Panc1 (cell line): ENCODE results near the gene TAF15. TPM values are rescaled to one million over a fixed set of nuclear protein-coding genes. Genes with fewer than 3 reads are reported as not detected.

Experiments
- ATAC-seq: fragments of 200-7000 bp; cut with Tn5 transposase; 2 replicates; pipeline ENCODE4 v1.9.1; 2020; ENCODE audit warnings: mild to moderate bottlenecking, moderate library complexity
- BruUV-seq: library from RNA; stranded (reverse); fragments of 400-500 nt; replicated peaks from 2 replicates; lab custom pipeline; 2021; lab: Mats Ljungman, UMichigan
- CTCF ChIA-PET: fragments of 300-600 bp; sonication (Branson Sonifier 250); formaldehyde crosslinking; loops from one replicate; lab custom pipeline; 2022; ENCODE audit warnings: antibody characterized with exemption; lab: Charles Lee
- POLR2A ChIA-PET: fragments of 300-600 bp; sonication (Branson Sonifier 250); formaldehyde crosslinking; loops from one replicate; lab custom pipeline; 2022; ENCODE audit warnings: antibody characterized with exemption; lab: Charles Lee
- DNase-seq: peaks from one replicate; pipeline ENCODE4 v3.0.0-alpha.2; 2010; ENCODE audit warnings: low read depth, low spot score
- H3K27ac ChIP-seq: 2 replicates; pipeline ENCODE4 v1.5.1; 2011; ENCODE audit warnings: mild to moderate bottlenecking, low read length, inconsistent platforms
- H3K27me3 ChIP-seq: fragments of 200-500 bp; sonication (Bioruptor generic); 2 replicates; pipeline ENCODE4 v1.6.0; 2014; ENCODE audit warnings: low read length, inconsistent platforms; ENCODE audit not compliant: control insufficient read depth, insufficient read depth
- H3K36me3 ChIP-seq: fragments of 200-500 bp; sonication (Bioruptor generic); 2 replicates; pipeline ENCODE4 v1.5.1; 2014; ENCODE audit warnings: inconsistent platforms, mild to moderate bottlenecking, low read length, moderate library complexity; ENCODE audit not compliant: control insufficient read depth, insufficient read depth
- H3K4me1 ChIP-seq: 2 replicates; pipeline ENCODE4 v1.5.1; 2011; ENCODE audit warnings: inconsistent platforms, mild to moderate bottlenecking, low read length, moderate library complexity; ENCODE audit not compliant: control insufficient read depth, insufficient read depth
- H3K4me3 ChIP-seq, 2 experiments: 2 replicates each; pipeline ENCODE4 v1.5.1; 2011 to 2012; ENCODE audit warnings: low read depth in 2 of 2, low read length in 2 of 2, mild to moderate bottlenecking in 2 of 2, inconsistent platforms in 1 of 2, moderate library complexity in 1 of 2
- H3K9me3 ChIP-seq: fragments of 200-500 bp; sonication (Bioruptor generic); 2 replicates; pipeline ENCODE4 v1.5.1; 2014; ENCODE audit warnings: low read depth, mild to moderate bottlenecking, inconsistent platforms, low read length, moderate library complexity; ENCODE audit not compliant: control insufficient read depth, insufficient read depth
- POLR2AphosphoS5 ChIP-seq: IDR thresholded peaks from 2 replicates; pipeline ENCODE4 v1.6.1; 2012; ENCODE audit warnings: mild to moderate bottlenecking, low read depth, low read length, moderate library complexity
- SIN3A ChIP-seq: IDR thresholded peaks from 2 replicates; pipeline ENCODE4 v1.6.1; 2012; ENCODE audit warnings: low read depth, mild to moderate bottlenecking, low read length, moderate library complexity, borderline replicate concordance; ENCODE audit not compliant: insufficient read depth
- TCF7L2 ChIP-seq: IDR thresholded peaks from 2 replicates; pipeline ENCODE4 v1.6.1; 2011; ENCODE audit warnings: mild to moderate bottlenecking, low read depth, low read length, inconsistent platforms
- in situ Hi-C: cut with HindIII; loops from 2 replicates; pipeline ENCODE4 v1.10.0; 2016; ENCODE audit warnings: low sequenced_read_pairs, low pct_unique_long_range_greater_than_20kb
- intact Hi-C: fragments of 100-400 bp; cut with micrococcal nuclease; formaldehyde crosslinking; loops from one replicate; pipeline ENCODE4 v1.10.0; 2022; ENCODE audit not compliant: unreplicated experiment
- total RNA-seq: library from RNA; stranded (reverse); gene quantifications from one replicate; pipeline ENCODE4 v1.2.1, GENCODE V29; 2021; ENCODE audit not compliant: unreplicated experiment
- TF ChIP-seq, protein P1 (sequence below), 2 experiments: IDR thresholded peaks; 2 replicates each; pipeline ENCODE4 v1.6.1; 2011 to 2012; ENCODE audit warnings: low read depth in 2 of 2, control low read depth in 1 of 2, low read length in 1 of 2, mild to moderate bottlenecking in 1 of 2, moderate library complexity in 1 of 2; ENCODE audit not compliant: insufficient read depth in 1 of 2
- TF ChIP-seq, protein P2 (sequence below): fragments of 450-650 bp; IDR thresholded peaks from 2 replicates; pipeline ENCODE4 v1.5.1; 2017; ENCODE audit warnings: mild to moderate bottlenecking

TAF15 gene
- total RNA-seq, 1 experiment from 2014 or later, result 249 TPM

DNA sequence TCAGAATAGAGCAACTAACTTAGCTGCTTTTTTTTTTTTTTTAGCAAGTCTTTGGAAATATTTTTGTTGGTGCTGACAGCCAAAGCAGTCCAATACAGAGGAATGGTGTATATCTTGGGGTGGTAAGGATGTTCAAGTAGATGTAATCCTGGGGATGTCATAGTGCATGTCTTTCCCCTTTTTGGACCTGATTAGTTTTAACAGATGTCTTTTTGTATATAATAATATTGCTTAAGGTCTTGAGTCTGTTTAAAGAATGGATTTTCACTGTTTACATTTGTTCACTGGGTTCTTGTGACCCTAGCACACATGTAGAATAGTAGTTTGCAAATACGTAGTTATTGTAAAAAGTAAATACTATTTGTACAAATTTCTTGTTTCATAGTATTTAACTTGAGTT is 7.9 kb downstream of the TAF15 start:
- POLR2A ChIA-PET, result no interaction called here
- no peaks in the 10 kb centered on the region for H3K9me3 ChIP-seq
- in situ Hi-C loops, result no loop called here
- CTCF ChIA-PET, result interaction anchor here (0.5 to 0.6 kb wide), 2 partner anchors 54 to 1331 kb away, joined by 5 to 12 read pairs; no protein-coding TSS in a partner anchor
- intact Hi-C loops, result no loop called here
- no peak for ATAC-seq
- BruUV-seq, result no TSS peak
- TF ChIP-seq TCF7L2 (no peak), SIN3A (no peak), POLR2AphosphoS5 (no peak)
- TF ChIP-seq, protein P1, sequence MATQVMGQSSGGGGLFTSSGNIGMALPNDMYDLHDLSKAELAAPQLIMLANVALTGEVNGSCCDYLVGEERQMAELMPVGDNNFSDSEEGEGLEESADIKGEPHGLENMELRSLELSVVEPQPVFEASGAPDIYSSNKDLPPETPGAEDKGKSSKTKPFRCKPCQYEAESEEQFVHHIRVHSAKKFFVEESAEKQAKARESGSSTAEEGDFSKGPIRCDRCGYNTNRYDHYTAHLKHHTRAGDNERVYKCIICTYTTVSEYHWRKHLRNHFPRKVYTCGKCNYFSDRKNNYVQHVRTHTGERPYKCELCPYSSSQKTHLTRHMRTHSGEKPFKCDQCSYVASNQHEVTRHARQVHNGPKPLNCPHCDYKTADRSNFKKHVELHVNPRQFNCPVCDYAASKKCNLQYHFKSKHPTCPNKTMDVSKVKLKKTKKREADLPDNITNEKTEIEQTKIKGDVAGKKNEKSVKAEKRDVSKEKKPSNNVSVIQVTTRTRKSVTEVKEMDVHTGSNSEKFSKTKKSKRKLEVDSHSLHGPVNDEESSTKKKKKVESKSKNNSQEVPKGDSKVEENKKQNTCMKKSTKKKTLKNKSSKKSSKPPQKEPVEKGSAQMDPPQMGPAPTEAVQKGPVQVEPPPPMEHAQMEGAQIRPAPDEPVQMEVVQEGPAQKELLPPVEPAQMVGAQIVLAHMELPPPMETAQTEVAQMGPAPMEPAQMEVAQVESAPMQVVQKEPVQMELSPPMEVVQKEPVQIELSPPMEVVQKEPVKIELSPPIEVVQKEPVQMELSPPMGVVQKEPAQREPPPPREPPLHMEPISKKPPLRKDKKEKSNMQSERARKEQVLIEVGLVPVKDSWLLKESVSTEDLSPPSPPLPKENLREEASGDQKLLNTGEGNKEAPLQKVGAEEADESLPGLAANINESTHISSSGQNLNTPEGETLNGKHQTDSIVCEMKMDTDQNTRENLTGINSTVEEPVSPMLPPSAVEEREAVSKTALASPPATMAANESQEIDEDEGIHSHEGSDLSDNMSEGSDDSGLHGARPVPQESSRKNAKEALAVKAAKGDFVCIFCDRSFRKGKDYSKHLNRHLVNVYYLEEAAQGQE (IDR thresholded peaks at IDR 0.05; ENCODE audit: insufficient read depth in 1 of 2, low read depth in 2 of 2, low read length in 1 of 2), result no peak
- TF ChIP-seq, protein P2, sequence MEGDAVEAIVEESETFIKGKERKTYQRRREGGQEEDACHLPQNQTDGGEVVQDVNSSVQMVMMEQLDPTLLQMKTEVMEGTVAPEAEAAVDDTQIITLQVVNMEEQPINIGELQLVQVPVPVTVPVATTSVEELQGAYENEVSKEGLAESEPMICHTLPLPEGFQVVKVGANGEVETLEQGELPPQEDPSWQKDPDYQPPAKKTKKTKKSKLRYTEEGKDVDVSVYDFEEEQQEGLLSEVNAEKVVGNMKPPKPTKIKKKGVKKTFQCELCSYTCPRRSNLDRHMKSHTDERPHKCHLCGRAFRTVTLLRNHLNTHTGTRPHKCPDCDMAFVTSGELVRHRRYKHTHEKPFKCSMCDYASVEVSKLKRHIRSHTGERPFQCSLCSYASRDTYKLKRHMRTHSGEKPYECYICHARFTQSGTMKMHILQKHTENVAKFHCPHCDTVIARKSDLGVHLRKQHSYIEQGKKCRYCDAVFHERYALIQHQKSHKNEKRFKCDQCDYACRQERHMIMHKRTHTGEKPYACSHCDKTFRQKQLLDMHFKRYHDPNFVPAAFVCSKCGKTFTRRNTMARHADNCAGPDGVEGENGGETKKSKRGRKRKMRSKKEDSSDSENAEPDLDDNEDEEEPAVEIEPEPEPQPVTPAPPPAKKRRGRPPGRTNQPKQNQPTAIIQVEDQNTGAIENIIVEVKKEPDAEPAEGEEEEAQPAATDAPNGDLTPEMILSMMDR, result no peak
- no peak for DNase-seq
- no peaks in the 10 kb centered on the region for H3K4me1 ChIP-seq
- no peak overlapping the region for H3K4me3 ChIP-seq
- no peaks in the 10 kb centered on the region for H3K27me3 ChIP-seq
- H3K27ac ChIP-seq, result no peak overlapping the region
- peaks cover 29% of the 10 kb centered on the region for H3K36me3 ChIP-seq

DNA sequence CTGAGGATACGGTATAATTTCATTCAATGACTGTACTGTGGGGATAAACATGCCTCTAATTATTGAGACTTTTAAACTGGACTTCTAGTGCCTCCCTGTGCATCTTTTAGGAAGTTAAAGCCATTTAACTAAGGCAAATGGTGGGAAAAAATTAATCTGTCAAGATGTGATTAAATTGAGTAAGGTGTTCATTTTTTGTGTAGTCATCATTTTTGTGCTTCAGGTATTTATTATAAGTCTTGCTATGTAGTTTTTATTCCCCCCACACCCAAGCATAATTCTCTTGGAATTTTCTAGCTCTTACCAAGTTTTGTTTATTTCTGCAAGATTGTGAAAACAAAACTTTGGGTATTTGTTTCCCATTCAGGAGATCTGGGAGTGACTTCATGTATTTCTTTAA is 10.2 kb downstream of the TAF15 start:
- TF ChIP-seq TCF7L2, result no peak
- TF ChIP-seq, protein P2, result no peak
- TF ChIP-seq, protein P1 (IDR thresholded peaks at IDR 0.05; ENCODE audit: insufficient read depth in 1 of 2, low read depth in 2 of 2, low read length in 1 of 2), result no peak
- TF ChIP-seq POLR2AphosphoS5, result no peak
- ATAC-seq (no peak), DNase-seq (no peak)
- CTCF ChIA-PET, result no interaction called here
- Histone ChIP-seq H3K4me3 (no peak overlapping the region), H3K4me1 (no peaks in the 10 kb centered on the region), H3K9me3 (no peaks in the 10 kb centered on the region), H3K36me3 (peaks cover 47% of the 10 kb centered on the region), H3K27ac (no peak overlapping the region), H3K27me3 (no peaks in the 10 kb centered on the region)
- no TSS peak for BruUV-seq
- POLR2A ChIA-PET, result no interaction called here
- intact Hi-C loops (no loop called here), in situ Hi-C loops (no loop called here)
